ENCODE data around the gene ARHGAP45.

Gene ARHGAP45

GRCh38 chr19:1064661-1065605 is 2.0 kb upstream of the ARHGAP45 start:
- Histone ChIP-seq H3K27ac (ENCODE audit: low read depth, low read length) (no peak overlapping the region), H3K27me3 (ENCODE audit: control insufficient read depth in 5 of 5, insufficient read depth in 4 of 5, low read length in 5 of 5) (peaks cover 0 to 44% (median 0%) of the 10 kb centered on the region in 5 donors), H3K9me3 (ENCODE audit: control insufficient read depth in 5 of 5, low read length in 5 of 5) (peaks cover 0 to 2% (median under 1%) of the 10 kb centered on the region in 5 donors), H3K9ac (ENCODE audit: low read length in 5 of 5) (no peak overlapping the region), H3K4me1 (ENCODE audit: control insufficient read depth in 5 of 5, insufficient read depth in 5 of 5, low read length in 5 of 5) (peaks cover 0 to 47% (median 39%) of the 10 kb centered on the region in 5 donors), H3K4me3 (ENCODE audit: low read depth in 1 of 5, low read length in 5 of 5) (peak overlapping the region in 1 of 5 donors; percentile 11), H3K36me3 (ENCODE audit: control insufficient read depth in 5 of 5, insufficient read depth in 5 of 5, low read length in 5 of 5) (peaks cover 0 to 3% (median 0%) of the 10 kb centered on the region in 5 donors)

- peaks cover 0 to under 1% (median 0%) of the 10 kb centered on the region in 5 donors for H3K9me3 ChIP-seq (ENCODE audit: control insufficient read depth in 5 of 5, low read length in 5 of 5)
- H3K4me1 ChIP-seq (ENCODE audit: control insufficient read depth in 5 of 5, insufficient read depth in 5 of 5, low read length in 5 of 5), result peaks cover 0 to 50% (median 42%) of the 10 kb centered on the region in 5 donors
- H3K27ac ChIP-seq (ENCODE audit: low read depth, low read length), result no peak overlapping the region
- no peak overlapping the region for H3K4me3 ChIP-seq (ENCODE audit: low read depth in 1 of 5, low read length in 5 of 5)
- peaks cover 0 to 45% (median 2%) of the 10 kb centered on the region in 5 donors for H3K27me3 ChIP-seq (ENCODE audit: control insufficient read depth in 5 of 5, insufficient read depth in 4 of 5, low read length in 5 of 5)
- H3K36me3 ChIP-seq (ENCODE audit: control insufficient read depth in 5 of 5, insufficient read depth in 5 of 5, low read length in 5 of 5), result peaks cover 0 to 3% (median 0%) of the 10 kb centered on the region in 5 donors
- H3K9ac ChIP-seq (ENCODE audit: low read length in 5 of 5), result no peak overlapping the region
These were observed 1.3 kb upstream of the ARHGAP45 start for GRCh38 chr19:1065606-1066109.

GRCh38 chr19:1066251-1066747 is 668 bp upstream of the ARHGAP45 start:
- Histone ChIP-seq H3K4me3 (ENCODE audit: low read depth in 1 of 5, low read length in 5 of 5) (peak overlapping the region in 2 of 5 donors; percentile 55 to 67), H3K4me1 (ENCODE audit: control insufficient read depth in 5 of 5, insufficient read depth in 5 of 5, low read length in 5 of 5) (peaks cover 0 to 54% (median 45%) of the 10 kb centered on the region in 5 donors)

GRCh38 chr19:1067341-1067957 is 482 bp downstream of the ARHGAP45 start:
- Histone ChIP-seq H3K9me3 (ENCODE audit: control insufficient read depth in 5 of 5, low read length in 5 of 5) (no peaks in the 10 kb centered on the region), H3K27me3 (ENCODE audit: control insufficient read depth in 5 of 5, insufficient read depth in 4 of 5, low read length in 5 of 5) (peaks cover 0 to 49% (median 6%) of the 10 kb centered on the region in 5 donors), H3K36me3 (ENCODE audit: control insufficient read depth in 5 of 5, insufficient read depth in 5 of 5, low read length in 5 of 5) (no peaks in the 10 kb centered on the region), H3K4me1 (ENCODE audit: control insufficient read depth in 5 of 5, insufficient read depth in 5 of 5, low read length in 5 of 5) (peaks cover 0 to 60% (median 45%) of the 10 kb centered on the region in 5 donors), H3K27ac (ENCODE audit: low read depth, low read length) (no peak overlapping the region), H3K4me3 (ENCODE audit: low read depth in 1 of 5, low read length in 5 of 5) (peak overlapping the region in 4 of 5 donors; percentile 11 to 67 (median 48)), H3K9ac (ENCODE audit: low read length in 5 of 5) (peak overlapping the region in 4 of 5 donors; percentile 35 to 62 (median 52))

More at GRCh38 chr19:1066251-1066747, 668 bp upstream of the ARHGAP45 start:
- Histone ChIP-seq H3K27ac (ENCODE audit: low read depth, low read length) (no peak overlapping the region), H3K36me3 (ENCODE audit: control insufficient read depth in 5 of 5, insufficient read depth in 5 of 5, low read length in 5 of 5) (peaks cover 0 to 3% (median 0%) of the 10 kb centered on the region in 5 donors), H3K9me3 (ENCODE audit: control insufficient read depth in 5 of 5, low read length in 5 of 5) (no peaks in the 10 kb centered on the region), H3K9ac (ENCODE audit: low read length in 5 of 5) (no peak overlapping the region), H3K27me3 (ENCODE audit: control insufficient read depth in 5 of 5, insufficient read depth in 4 of 5, low read length in 5 of 5) (peaks cover 0 to 49% (median 6%) of the 10 kb centered on the region in 5 donors)

GRCh38 chr19:1068009-1069001 is 1.3 kb downstream of the ARHGAP45 start:
- peak overlapping the region in 2 of 5 donors; percentile 25 to 53 for H3K9ac ChIP-seq (ENCODE audit: low read length in 5 of 5)
- no peaks in the 10 kb centered on the region for H3K9me3 ChIP-seq (ENCODE audit: control insufficient read depth in 5 of 5, low read length in 5 of 5)
- H3K4me3 ChIP-seq (ENCODE audit: low read depth in 1 of 5, low read length in 5 of 5), result peak overlapping the region; percentile 19 to 67 (median 55)
- peaks cover 0 to 49% (median 6%) of the 10 kb centered on the region in 5 donors for H3K27me3 ChIP-seq (ENCODE audit: control insufficient read depth in 5 of 5, insufficient read depth in 4 of 5, low read length in 5 of 5)
- H3K27ac ChIP-seq (ENCODE audit: low read depth, low read length), result no peak overlapping the region
- peaks cover 0 to 60% (median 45%) of the 10 kb centered on the region in 5 donors for H3K4me1 ChIP-seq (ENCODE audit: control insufficient read depth in 5 of 5, insufficient read depth in 5 of 5, low read length in 5 of 5)
- peaks cover 0 to 4% (median 0%) of the 10 kb centered on the region in 5 donors for H3K36me3 ChIP-seq (ENCODE audit: control insufficient read depth in 5 of 5, insufficient read depth in 5 of 5, low read length in 5 of 5)

GRCh38 chr19:1069009-1069779 is 2.2 kb downstream of the ARHGAP45 start:
- no peaks in the 10 kb centered on the region for H3K9me3 ChIP-seq (ENCODE audit: control insufficient read depth in 5 of 5, low read length in 5 of 5)
- H3K36me3 ChIP-seq (ENCODE audit: control insufficient read depth in 5 of 5, insufficient read depth in 5 of 5, low read length in 5 of 5), result peaks cover 0 to 12% (median 0%) of the 10 kb centered on the region in 5 donors
- H3K9ac ChIP-seq (ENCODE audit: low read length in 5 of 5), result peak overlapping the region in 1 of 5 donors; percentile 55
- H3K27ac ChIP-seq (ENCODE audit: low read depth, low read length), result no peak overlapping the region
- peak overlapping the region; percentile 19 to 67 (median 55) for H3K4me3 ChIP-seq (ENCODE audit: low read depth in 1 of 5, low read length in 5 of 5)
- peaks cover 0 to 66% (median 51%) of the 10 kb centered on the region in 5 donors for H3K4me1 ChIP-seq (ENCODE audit: control insufficient read depth in 5 of 5, insufficient read depth in 5 of 5, low read length in 5 of 5)
- H3K27me3 ChIP-seq (ENCODE audit: control insufficient read depth in 5 of 5, insufficient read depth in 4 of 5, low read length in 5 of 5), result peaks cover 0 to 42% (median 6%) of the 10 kb centered on the region in 5 donors

- no peak overlapping the region for H3K4me3 ChIP-seq (ENCODE audit: low read depth in 1 of 5, low read length in 5 of 5)
- H3K27ac ChIP-seq (ENCODE audit: low read depth, low read length), result no peak overlapping the region
- H3K27me3 ChIP-seq (ENCODE audit: control insufficient read depth in 5 of 5, insufficient read depth in 4 of 5, low read length in 5 of 5), result peaks cover 0 to 37% (median 6%) of the 10 kb centered on the region in 5 donors
- H3K36me3 ChIP-seq (ENCODE audit: control insufficient read depth in 5 of 5, insufficient read depth in 5 of 5, low read length in 5 of 5), result peaks cover 0 to 12% (median 0%) of the 10 kb centered on the region in 5 donors
- no peak overlapping the region for H3K9ac ChIP-seq (ENCODE audit: low read length in 5 of 5)
- H3K9me3 ChIP-seq (ENCODE audit: control insufficient read depth in 5 of 5, low read length in 5 of 5), result no peaks in the 10 kb centered on the region
- peaks cover 0 to 66% (median 47%) of the 10 kb centered on the region in 5 donors for H3K4me1 ChIP-seq (ENCODE audit: control insufficient read depth in 5 of 5, insufficient read depth in 5 of 5, low read length in 5 of 5)
These were observed 3.6 kb downstream of the ARHGAP45 start for GRCh38 chr19:1070576-1070930.

- no peak overlapping the region for H3K27ac ChIP-seq (ENCODE audit: low read depth, low read length)
- no peaks in the 10 kb centered on the region for H3K9me3 ChIP-seq (ENCODE audit: control insufficient read depth in 5 of 5, low read length in 5 of 5)
- H3K4me3 ChIP-seq (ENCODE audit: low read depth in 1 of 5, low read length in 5 of 5), result no peak overlapping the region
- peaks cover 0 to 31% (median 6%) of the 10 kb centered on the region in 5 donors for H3K27me3 ChIP-seq (ENCODE audit: control insufficient read depth in 5 of 5, insufficient read depth in 4 of 5, low read length in 5 of 5)
- H3K36me3 ChIP-seq (ENCODE audit: control insufficient read depth in 5 of 5, insufficient read depth in 5 of 5, low read length in 5 of 5), result peaks cover 0 to 16% (median 0%) of the 10 kb centered on the region in 5 donors
- no peak overlapping the region for H3K9ac ChIP-seq (ENCODE audit: low read length in 5 of 5)
- H3K4me1 ChIP-seq (ENCODE audit: control insufficient read depth in 5 of 5, insufficient read depth in 5 of 5, low read length in 5 of 5), result peaks cover 0 to 69% (median 44%) of the 10 kb centered on the region in 5 donors
These were observed 4.2 kb downstream of the ARHGAP45 start for GRCh38 chr19:1070931-1071791.

Measured in subcutaneous abdominal adipose tissue (tissue), 5 donors.